Panc1 (cell line): ENCODE data around the gene TRABD2B. TPM values are rescaled to one million over a fixed set of nuclear protein-coding genes. Genes with fewer than 3 reads are reported as not detected.

Experiments
- ATAC-seq: fragments of 200-7000 bp; cut with Tn5 transposase; 2 replicates; pipeline ENCODE4 v1.9.1; 2020; ENCODE audit warnings: mild to moderate bottlenecking, moderate library complexity
- BruUV-seq: library from RNA; stranded (reverse); fragments of 400-500 nt; replicated peaks from 2 replicates; lab custom pipeline; 2021; lab: Mats Ljungman, UMichigan
- CTCF ChIA-PET: fragments of 300-600 bp; sonication (Branson Sonifier 250); formaldehyde crosslinking; loops from one replicate; lab custom pipeline; 2022; ENCODE audit warnings: antibody characterized with exemption; lab: Charles Lee
- POLR2A ChIA-PET: fragments of 300-600 bp; sonication (Branson Sonifier 250); formaldehyde crosslinking; loops from one replicate; lab custom pipeline; 2022; ENCODE audit warnings: antibody characterized with exemption; lab: Charles Lee
- DNase-seq: peaks from one replicate; pipeline ENCODE4 v3.0.0-alpha.2; 2010; ENCODE audit warnings: low read depth, low spot score
- H3K27ac ChIP-seq: 2 replicates; pipeline ENCODE4 v1.5.1; 2011; ENCODE audit warnings: mild to moderate bottlenecking, low read length, inconsistent platforms
- H3K27me3 ChIP-seq: fragments of 200-500 bp; sonication (Bioruptor generic); 2 replicates; pipeline ENCODE4 v1.6.0; 2014; ENCODE audit warnings: low read length, inconsistent platforms; ENCODE audit not compliant: control insufficient read depth, insufficient read depth
- H3K36me3 ChIP-seq: fragments of 200-500 bp; sonication (Bioruptor generic); 2 replicates; pipeline ENCODE4 v1.5.1; 2014; ENCODE audit warnings: inconsistent platforms, mild to moderate bottlenecking, low read length, moderate library complexity; ENCODE audit not compliant: control insufficient read depth, insufficient read depth
- H3K4me1 ChIP-seq: 2 replicates; pipeline ENCODE4 v1.5.1; 2011; ENCODE audit warnings: inconsistent platforms, mild to moderate bottlenecking, low read length, moderate library complexity; ENCODE audit not compliant: control insufficient read depth, insufficient read depth
- H3K4me3 ChIP-seq, 2 experiments: 2 replicates each; pipeline ENCODE4 v1.5.1; 2011 to 2012; ENCODE audit warnings: low read depth in 2 of 2, low read length in 2 of 2, mild to moderate bottlenecking in 2 of 2, inconsistent platforms in 1 of 2, moderate library complexity in 1 of 2
- H3K9me3 ChIP-seq: fragments of 200-500 bp; sonication (Bioruptor generic); 2 replicates; pipeline ENCODE4 v1.5.1; 2014; ENCODE audit warnings: low read depth, mild to moderate bottlenecking, inconsistent platforms, low read length, moderate library complexity; ENCODE audit not compliant: control insufficient read depth, insufficient read depth
- POLR2AphosphoS5 ChIP-seq: IDR thresholded peaks from 2 replicates; pipeline ENCODE4 v1.6.1; 2012; ENCODE audit warnings: mild to moderate bottlenecking, low read depth, low read length, moderate library complexity
- SIN3A ChIP-seq: IDR thresholded peaks from 2 replicates; pipeline ENCODE4 v1.6.1; 2012; ENCODE audit warnings: low read depth, mild to moderate bottlenecking, low read length, moderate library complexity, borderline replicate concordance; ENCODE audit not compliant: insufficient read depth
- TCF7L2 ChIP-seq: IDR thresholded peaks from 2 replicates; pipeline ENCODE4 v1.6.1; 2011; ENCODE audit warnings: mild to moderate bottlenecking, low read depth, low read length, inconsistent platforms
- in situ Hi-C: cut with HindIII; loops from 2 replicates; pipeline ENCODE4 v1.10.0; 2016; ENCODE audit warnings: low sequenced_read_pairs, low pct_unique_long_range_greater_than_20kb
- intact Hi-C: fragments of 100-400 bp; cut with micrococcal nuclease; formaldehyde crosslinking; loops from one replicate; pipeline ENCODE4 v1.10.0; 2022; ENCODE audit not compliant: unreplicated experiment
- total RNA-seq: library from RNA; stranded (reverse); gene quantifications from one replicate; pipeline ENCODE4 v1.2.1, GENCODE V29; 2021; ENCODE audit not compliant: unreplicated experiment
- TF ChIP-seq, protein P1 (sequence below), 2 experiments: IDR thresholded peaks; 2 replicates each; pipeline ENCODE4 v1.6.1; 2011 to 2012; ENCODE audit warnings: low read depth in 2 of 2, control low read depth in 1 of 2, low read length in 1 of 2, mild to moderate bottlenecking in 1 of 2, moderate library complexity in 1 of 2; ENCODE audit not compliant: insufficient read depth in 1 of 2
- TF ChIP-seq, protein P2 (sequence below): fragments of 450-650 bp; IDR thresholded peaks from 2 replicates; pipeline ENCODE4 v1.5.1; 2017; ENCODE audit warnings: mild to moderate bottlenecking

TRABD2B gene
- total RNA-seq, 1 experiment from 2014 or later: not detected

DNA sequence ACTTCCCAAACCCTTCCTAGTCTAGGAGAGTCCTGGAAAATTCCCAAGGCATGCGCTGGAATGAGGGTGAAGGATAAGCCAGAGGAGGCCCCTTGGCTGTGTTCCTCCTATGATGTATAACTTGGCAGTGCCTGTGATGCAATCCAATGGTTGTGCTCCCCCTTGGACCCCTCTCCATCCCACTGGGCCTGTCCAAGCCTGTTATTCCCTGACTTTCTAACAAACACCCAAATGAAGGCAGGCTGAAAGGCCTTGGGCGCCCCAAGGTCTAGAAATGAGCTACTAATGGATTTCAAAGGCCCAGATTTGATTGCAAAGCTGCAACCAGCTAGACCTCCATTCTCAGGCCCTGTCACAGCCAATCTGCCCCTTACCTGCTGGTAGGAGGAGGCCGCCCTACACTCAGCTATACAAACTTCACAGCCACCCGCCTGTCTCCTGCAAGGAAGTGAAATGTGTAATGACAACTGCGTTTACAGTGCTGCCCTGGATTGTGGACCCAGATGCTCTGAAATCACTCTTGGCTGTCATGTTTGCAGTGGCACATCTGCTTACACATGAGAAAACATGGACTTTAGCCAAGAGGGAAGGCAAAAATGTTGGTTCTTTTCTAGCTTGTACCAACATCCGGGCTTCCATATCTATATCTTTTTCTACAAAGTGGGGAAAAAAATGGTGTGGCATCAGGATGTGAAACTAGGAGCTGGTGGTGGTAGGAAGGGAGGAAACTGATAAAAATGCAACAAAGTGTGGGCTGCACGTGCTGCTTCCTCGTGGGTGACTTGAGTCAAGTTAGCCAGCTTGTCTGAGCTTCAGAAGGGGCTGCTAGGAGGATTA is 130.4 kb downstream of the TRABD2B start:
- CTCF ChIA-PET: no interaction called here
- Histone ChIP-seq H3K9me3 (no peaks in the 10 kb centered on the region), H3K27me3 (no peaks in the 10 kb centered on the region; the same call in 1 of the 2 replicates), H3K36me3 (no peaks in the 10 kb centered on the region), H3K4me3 (no peak overlapping the region), H3K27ac (no peak overlapping the region), H3K4me1 (no peaks in the 10 kb centered on the region)
- in situ Hi-C loops: no loop called here
- DNase-seq: no peak
- POLR2A ChIA-PET: no interaction called here
- intact Hi-C loops: no loop called here
- BruUV-seq: no TSS peak
- TF ChIP-seq, protein P1, sequence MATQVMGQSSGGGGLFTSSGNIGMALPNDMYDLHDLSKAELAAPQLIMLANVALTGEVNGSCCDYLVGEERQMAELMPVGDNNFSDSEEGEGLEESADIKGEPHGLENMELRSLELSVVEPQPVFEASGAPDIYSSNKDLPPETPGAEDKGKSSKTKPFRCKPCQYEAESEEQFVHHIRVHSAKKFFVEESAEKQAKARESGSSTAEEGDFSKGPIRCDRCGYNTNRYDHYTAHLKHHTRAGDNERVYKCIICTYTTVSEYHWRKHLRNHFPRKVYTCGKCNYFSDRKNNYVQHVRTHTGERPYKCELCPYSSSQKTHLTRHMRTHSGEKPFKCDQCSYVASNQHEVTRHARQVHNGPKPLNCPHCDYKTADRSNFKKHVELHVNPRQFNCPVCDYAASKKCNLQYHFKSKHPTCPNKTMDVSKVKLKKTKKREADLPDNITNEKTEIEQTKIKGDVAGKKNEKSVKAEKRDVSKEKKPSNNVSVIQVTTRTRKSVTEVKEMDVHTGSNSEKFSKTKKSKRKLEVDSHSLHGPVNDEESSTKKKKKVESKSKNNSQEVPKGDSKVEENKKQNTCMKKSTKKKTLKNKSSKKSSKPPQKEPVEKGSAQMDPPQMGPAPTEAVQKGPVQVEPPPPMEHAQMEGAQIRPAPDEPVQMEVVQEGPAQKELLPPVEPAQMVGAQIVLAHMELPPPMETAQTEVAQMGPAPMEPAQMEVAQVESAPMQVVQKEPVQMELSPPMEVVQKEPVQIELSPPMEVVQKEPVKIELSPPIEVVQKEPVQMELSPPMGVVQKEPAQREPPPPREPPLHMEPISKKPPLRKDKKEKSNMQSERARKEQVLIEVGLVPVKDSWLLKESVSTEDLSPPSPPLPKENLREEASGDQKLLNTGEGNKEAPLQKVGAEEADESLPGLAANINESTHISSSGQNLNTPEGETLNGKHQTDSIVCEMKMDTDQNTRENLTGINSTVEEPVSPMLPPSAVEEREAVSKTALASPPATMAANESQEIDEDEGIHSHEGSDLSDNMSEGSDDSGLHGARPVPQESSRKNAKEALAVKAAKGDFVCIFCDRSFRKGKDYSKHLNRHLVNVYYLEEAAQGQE (IDR thresholded peaks at IDR 0.05; ENCODE audit: insufficient read depth in 1 of 2, low read depth in 2 of 2, low read length in 1 of 2): no peak
- no peak for ATAC-seq

DNA sequence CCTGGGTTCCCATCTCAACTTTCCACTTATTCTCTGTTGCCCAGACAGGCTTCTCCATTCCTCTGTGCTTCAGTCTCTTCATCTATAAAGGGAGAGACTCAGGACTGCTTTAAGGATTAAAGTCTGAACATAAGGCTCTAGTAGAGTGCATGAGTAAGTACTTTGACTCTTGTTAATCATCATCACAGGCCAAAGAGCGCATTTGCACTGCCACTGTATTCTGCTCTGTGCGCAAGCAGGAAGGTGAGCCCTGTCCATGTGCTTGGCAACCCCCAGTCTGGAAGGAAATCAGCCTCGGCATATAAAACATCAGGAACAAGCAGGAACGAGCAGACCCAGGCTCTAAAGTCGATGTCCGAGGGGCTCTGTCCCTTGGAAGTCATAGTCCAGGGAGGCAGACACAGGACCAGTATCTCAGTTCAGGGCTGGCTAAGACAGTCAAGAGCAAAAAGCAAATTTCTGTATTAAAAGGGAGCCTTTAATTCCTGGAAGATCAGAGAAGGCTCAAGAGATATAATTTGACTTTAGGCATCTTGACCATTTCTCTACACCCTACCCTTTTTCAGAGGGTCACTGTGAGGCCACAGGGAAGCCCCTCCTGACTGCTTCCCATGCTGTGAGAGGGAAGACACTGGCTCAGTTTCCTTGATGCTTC is 131.2 kb downstream of the TRABD2B start:
- in situ Hi-C loops (no loop called here), intact Hi-C loops (no loop called here)
- Histone ChIP-seq H3K9me3 (no peaks in the 10 kb centered on the region), H3K4me3 (no peak overlapping the region), H3K36me3 (no peaks in the 10 kb centered on the region), H3K27me3 (no peaks in the 10 kb centered on the region; the same call in 1 of the 2 replicates), H3K4me1 (no peaks in the 10 kb centered on the region), H3K27ac (no peak overlapping the region)
- BruUV-seq: no TSS peak
- POLR2A ChIA-PET: no interaction called here
- TF ChIP-seq SIN3A (no peak), TCF7L2 (no peak), POLR2AphosphoS5 (no peak)
- TF ChIP-seq, protein P1 (IDR thresholded peaks at IDR 0.05; ENCODE audit: insufficient read depth in 1 of 2, low read depth in 2 of 2, low read length in 1 of 2): no peak
- TF ChIP-seq, protein P2, sequence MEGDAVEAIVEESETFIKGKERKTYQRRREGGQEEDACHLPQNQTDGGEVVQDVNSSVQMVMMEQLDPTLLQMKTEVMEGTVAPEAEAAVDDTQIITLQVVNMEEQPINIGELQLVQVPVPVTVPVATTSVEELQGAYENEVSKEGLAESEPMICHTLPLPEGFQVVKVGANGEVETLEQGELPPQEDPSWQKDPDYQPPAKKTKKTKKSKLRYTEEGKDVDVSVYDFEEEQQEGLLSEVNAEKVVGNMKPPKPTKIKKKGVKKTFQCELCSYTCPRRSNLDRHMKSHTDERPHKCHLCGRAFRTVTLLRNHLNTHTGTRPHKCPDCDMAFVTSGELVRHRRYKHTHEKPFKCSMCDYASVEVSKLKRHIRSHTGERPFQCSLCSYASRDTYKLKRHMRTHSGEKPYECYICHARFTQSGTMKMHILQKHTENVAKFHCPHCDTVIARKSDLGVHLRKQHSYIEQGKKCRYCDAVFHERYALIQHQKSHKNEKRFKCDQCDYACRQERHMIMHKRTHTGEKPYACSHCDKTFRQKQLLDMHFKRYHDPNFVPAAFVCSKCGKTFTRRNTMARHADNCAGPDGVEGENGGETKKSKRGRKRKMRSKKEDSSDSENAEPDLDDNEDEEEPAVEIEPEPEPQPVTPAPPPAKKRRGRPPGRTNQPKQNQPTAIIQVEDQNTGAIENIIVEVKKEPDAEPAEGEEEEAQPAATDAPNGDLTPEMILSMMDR: no peak
- ATAC-seq (no peak), DNase-seq (no peak)
- CTCF ChIA-PET: no interaction called here
